HG02885 (cell line): ENCODE measurements around the gene KCNJ18.
"Not testable (repeated sequence)": the region's sequence is repeated elsewhere in the genome, so short reads cannot be mapped to it uniquely, and the experiment has no call there.

Experiments used
- ATAC-seq: cut with Tn5 transposase; IDR thresholded peaks from one replicate; pipeline ENCODE4 v1.9.1; 2021; ENCODE audit warnings: mild to moderate bottlenecking; ENCODE audit not compliant: unreplicated experiment, poor library complexity

KCNJ18 gene

DNA sequence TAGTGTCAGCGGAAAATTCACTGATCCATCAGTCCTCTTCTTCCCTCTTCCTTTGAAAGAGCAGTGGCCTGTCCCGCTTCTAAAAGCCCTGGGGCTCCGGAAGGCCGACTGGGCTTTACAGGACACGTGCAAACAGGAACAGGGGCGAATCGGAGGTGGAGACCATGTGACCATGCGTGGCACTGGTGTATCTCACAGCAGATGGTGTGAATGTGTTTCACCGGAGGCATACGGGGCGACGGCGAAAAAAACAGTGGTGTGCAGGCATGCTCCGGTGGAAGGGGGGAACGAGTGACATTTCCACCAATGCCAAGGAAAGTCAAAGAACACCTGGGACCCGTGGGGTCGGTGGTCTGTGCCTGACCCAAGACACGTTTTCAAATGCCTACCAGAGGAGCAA lies 8.4 kb upstream of the KCNJ18 start:
- not testable (repeated sequence) for ATAC-seq

DNA sequence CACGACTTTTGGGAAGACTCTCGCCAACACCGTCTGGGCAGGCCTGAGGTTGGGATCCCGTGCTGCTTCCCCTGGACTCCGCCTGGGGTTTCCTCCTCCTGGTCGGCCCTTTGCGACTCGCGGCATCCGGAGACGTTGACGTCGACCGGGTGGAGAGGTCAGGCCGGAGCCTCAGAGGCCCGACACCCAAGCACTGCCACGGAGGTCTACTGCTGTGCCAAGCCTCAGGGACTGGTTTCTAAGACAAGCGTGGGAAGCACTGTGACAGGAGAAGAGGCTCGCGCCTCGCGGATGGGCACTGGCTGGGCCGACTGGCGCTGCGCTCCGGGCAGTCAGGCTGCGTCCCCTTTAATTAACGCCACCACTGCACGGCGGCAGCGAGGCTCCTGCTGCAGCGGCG lies 7.9 kb upstream of the KCNJ18 start:
- ATAC-seq = not testable (repeated sequence)

DNA sequence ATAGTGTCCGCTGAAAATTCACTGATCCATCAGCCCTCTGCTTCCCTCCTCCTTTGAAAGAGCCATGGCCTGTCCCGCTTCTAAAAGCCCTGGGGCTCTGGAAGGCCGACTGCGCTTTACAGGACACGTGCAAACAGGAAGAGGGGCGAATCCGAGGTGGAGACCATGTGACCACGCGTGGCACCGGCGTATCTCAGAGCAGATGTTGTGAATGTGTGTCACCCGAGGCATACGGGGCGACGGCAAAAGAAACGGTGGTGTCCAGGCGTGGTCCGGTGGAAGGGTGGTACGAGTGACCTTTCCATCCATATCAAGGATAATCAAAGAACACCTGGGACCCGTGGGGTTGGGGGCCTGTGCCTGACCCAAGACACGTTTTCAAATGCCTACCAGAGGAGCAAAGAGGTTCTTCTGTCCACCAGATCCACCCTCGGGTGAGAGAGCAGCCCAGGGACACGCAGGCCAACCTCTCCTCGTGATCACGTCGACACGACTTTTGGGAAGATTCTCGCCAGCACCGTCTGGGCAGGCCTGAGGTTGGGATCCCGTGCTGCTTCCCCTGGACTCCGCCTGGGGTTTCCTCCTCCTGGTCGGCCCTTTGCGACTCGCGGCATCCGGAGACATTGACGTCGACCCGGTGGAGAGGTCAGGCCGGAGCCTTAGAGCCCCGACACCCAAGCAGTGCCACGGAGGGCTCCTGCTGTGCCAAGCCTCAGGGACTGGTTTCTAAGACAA lies 7.1 kb upstream of the KCNJ18 start:
- ATAC-seq = not testable (repeated sequence)

DNA sequence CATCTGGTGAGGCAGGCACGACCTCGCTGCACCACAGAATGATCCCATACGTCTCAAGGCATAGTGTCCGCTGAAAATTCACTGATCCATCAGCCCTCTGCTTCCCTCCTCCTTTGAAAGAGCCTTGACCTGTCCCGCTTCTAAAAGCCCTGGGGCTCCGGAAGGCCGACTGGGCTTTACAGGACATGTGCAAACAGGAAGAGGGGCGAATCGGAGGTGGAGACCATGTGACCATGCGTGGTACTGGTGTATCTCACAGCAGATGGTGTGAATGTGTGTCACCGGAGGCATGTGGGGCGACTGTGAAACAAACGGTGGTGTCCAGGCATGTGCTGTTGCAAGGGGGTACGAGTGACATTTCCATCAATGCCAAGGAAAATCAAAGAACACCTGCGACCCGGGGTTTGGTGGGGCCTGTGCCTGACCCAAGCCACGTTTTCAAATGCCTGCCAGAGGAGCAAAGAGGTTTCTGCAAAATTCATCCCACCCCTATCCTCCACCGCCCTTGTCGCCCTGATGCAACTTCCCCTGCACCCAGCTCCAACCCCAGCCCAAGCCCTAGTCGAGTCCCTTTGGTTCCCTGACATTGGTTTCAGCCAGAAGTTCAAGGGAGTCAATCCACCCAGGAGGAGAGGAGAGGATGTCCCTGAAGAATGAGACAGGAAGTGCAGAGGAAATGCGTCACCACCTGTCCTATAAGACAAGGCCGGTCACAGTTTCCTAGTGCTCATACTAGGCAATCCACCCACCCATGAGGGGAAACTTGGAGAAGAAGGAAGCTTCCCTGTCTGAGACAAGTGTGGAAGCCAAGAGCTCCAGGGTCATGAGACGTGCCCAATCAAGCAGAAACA lies 5.9 kb upstream of the KCNJ18 start:
- no peak for ATAC-seq

DNA sequence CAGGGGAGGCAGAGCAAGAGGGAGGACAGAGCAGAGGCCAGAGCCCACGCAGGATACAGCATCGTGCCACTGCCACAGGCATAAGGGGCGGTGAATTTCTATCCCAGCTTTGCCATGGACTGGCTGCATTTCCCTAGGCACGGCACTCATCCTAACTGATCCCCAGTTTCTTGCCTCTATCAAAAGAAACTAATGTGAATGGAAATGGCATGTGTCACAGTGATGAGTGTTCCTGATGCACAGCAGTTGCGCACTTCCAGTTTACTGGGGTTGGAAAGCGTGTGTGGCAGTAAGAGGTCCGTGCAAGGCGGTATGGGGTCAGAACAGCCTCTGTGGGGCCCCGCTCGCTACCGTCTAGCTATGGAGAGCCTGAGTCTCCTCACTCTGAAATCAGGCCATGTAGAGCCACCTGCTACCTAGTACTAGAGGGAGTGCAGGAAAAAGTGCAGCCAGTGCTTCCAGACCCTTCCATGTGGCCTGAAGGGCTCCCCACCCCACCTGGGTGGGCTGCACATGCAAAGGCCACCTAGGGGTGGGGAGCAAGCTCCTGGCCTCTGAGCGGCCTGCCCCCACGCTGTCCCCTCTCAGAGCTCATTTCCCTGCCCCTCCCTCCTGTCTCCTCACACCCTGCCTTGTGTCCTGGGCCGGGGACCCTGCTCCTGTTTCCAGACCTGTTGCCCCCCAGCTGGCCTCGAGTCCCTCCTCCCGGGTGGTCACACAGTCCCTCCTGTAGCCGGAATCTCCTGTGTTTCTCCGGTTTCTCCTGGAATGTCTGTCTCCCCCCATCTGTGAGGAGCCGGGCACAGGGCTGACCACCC lies 5.0 kb upstream of the KCNJ18 start:
- ATAC-seq = no peak

DNA sequence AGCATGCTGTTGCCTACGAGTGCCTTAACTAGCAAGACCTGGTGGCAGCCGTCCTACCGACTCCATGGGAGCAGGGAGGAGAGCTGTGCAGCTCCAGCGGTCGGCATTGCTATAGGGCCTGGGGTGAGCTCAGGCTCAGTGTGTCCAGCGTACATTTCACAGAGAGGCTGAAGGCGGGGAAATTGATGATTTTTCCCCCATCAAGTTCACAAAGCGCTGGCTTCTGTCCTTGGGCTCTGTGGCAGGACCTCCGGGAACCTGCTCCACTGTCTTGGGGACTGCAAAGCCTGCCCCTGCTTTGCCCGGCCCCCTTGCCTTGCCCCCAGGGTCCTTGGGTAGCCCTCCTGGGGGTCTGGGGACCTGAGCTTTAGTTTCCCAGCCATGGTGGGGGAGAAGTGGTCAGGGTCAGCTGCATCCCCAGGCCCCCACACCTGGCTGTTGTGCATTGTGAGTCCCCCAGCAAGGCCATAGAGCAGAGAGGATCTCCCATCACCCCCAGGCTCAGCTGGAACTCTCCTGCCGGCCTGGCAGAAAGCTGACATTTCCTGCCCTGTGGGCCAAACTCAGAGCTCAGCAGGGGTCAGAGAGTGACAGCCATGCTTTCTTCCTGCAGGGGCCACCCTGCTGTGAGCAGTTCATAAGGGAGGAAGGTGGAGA lies 3.9 kb upstream of the KCNJ18 start:
- ATAC-seq = no peak

DNA sequence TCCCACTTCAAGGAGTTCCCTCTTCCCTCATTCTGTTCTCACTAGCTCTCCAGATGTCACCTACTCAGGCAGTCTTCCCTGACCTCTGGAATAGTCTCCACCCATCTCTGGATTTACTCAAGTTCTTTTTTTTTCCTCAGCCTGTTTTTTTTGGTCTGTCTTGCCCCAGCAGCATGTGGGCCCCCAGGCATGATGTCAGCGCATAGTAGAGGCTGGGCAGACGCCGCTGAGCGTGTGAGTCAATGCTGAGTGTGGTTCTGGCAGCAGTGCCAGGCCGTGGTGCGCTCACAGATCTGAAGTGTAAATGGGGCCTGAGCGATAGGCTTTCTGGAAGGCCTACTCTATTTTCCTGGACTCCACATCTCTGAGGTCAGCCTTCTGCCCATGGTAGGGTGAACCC lies 2.7 kb upstream of the KCNJ18 start:
- no peak for ATAC-seq

DNA sequence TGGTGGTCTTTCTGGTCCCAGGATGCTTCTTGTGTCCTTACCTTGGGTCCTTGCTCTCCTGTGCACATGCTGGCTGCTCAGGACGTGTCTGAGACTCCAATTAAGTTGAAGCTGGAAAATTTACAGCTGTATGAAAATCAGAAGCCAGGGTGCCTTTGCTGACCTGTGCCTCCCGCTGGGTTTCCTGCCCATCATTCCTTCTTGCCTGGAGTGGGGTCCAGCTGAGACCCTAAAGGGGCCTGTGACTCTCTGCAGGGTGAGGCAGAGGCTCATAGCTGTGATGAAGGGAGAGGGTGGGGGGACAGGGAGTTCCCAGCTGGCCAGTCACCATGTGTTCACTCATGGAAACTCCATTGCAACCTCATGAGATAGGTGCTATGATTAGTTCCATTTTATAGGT lies 1.5 kb upstream of the KCNJ18 start:
- ATAC-seq = not testable (repeated sequence)

DNA sequence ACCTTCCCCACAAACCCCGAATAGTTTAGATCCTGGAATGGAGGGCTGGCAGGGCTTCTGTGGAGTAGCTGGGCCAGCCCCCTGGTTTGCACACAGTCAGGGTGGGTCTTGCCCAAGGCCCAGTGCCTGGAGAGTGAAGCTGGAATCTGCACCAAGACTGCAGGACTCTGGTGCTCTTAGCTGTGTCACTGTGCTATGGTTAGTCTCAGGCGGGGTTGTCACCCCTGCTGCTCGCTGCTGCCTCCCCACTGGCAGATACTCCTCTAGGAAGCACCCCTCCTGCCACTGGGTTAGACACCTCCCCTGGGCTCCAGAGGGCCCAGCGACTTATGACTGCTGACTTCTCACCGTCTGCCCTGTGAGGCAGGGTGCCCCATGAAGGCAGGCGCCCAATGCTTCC lies 842 bp upstream of the KCNJ18 start:
- ATAC-seq = not testable (repeated sequence)

DNA sequence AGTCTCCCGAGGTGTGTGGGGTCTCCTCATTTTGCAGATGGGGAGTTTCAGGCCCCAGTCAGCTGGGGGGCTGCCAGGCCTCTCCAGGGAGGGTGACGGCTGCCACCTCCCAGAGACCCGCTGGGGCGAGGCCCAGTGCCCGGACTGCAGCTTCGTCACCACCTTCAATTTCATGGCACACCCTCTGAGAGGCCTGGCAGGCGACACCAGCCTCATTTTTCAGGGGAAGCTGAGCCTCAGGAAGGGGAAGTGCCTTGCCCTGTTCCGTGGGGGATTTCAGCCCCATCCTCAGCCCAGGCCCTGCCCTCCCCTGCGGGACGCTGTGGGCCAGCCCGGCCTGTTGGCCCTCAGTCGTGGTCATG lies 362 bp downstream of the KCNJ18 start:
- not testable (repeated sequence) for ATAC-seq

DNA sequence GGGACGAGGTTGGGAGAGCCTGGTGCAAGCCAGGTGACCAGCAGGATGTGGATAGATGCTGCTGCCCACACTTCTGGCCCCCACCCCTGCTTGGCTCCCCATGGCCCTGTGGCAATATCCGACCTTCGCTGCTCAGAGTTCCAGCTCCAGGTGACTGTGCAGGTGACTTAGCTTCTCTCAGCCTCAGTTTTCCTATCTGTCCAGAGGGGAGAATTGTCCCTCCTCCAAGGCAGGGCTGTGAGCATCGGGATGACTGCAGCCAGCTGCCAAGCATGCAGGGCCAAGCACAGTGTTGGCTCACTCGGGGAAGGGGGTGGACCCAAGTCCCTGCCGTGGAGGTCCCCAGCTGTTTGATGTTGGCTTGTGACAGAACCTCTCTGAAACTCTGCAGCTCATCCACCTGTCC lies 1.1 kb downstream of the KCNJ18 start:
- ATAC-seq = not testable (repeated sequence)

DNA sequence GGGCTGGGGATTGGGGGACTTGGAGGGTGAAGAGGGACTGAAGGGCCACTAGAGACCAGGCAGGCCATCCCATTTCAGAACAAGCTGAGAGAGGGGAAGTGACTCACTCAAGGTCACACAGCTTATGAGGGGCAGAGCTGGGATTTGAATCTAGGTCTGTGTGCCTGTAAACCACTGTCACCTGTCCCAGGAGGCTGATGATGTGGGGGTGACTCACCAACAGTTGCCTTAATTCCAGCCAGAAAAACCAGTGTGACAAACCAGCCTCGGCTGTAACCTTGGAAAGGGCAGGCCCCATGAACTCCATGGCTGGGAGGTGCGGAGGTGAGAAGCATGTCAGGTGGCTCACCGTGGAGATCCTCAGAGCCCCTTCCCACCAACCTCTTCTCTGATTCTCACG lies 1.6 kb downstream of the KCNJ18 start:
- ATAC-seq = not testable (repeated sequence)

DNA sequence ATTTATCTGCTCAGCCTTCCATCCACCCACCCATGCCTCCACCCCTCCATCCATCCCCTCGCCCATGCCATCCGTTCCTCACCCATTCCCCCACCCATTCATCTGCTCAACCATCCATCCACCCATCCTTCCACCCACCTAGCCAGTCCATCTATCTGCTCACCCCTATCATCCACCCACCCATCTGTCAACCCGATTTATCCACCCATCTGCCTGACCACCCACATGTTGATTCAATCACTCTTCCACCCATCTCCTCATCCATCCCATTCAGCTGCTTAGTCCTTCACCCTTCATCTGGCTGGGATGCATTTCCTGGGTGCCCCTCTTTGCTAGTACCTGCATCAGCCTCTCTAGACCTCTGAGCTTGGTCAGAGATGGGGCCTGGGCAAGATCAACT lies 3.9 kb downstream of the KCNJ18 start:
- not testable (repeated sequence) for ATAC-seq

DNA sequence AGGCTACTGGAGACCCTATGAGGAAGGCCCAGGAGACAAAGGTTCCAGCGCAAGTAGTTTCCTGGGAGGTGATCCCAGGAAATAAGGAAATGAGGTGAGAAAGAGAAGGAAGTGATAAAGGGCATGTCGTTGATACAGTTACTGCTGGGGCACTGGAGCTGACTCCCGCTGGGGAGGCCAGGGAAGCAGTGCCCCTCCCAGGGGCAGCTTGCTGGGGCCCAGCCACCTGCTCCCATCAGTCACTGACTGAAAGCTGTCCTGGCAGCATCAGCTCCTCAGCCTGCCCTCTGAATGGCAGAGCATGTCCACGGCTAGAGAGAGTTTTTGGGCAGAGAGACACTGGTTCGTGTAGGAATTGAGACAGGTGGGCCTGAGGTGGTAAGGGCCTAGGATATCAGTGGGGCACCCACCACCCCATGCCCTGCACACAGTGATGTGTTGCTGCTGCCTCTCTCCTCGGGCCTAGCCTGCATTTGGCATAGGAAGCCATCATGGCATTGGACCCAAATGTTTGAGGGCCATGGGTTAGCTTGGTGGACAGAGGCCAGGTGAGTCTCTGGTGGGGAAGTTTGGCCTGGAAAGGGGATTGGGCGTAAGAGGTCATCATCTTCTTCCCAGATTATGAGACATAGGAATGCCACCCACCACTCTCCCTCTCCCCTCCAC lies 4.7 kb downstream of the KCNJ18 start:
- not testable (repeated sequence) for ATAC-seq

DNA sequence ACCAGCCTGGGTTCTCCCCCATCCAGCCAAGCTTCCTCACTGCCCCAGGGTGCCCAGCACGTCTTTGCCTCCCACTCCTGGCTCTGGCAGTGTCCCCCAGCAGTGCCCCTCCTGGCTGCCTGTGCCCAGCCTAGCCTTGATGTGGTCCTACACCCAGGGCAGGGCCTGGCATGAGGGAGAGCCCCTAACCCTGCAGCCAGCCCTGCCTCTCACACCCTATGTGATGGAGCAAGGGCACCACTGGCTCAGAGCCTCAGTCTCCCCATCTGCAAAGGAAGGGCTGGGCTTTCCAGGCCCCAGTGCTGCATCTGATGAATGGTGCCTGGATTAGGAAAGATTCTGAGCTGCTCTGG lies 5.2 kb downstream of the KCNJ18 start:
- ATAC-seq = not testable (repeated sequence)

DNA sequence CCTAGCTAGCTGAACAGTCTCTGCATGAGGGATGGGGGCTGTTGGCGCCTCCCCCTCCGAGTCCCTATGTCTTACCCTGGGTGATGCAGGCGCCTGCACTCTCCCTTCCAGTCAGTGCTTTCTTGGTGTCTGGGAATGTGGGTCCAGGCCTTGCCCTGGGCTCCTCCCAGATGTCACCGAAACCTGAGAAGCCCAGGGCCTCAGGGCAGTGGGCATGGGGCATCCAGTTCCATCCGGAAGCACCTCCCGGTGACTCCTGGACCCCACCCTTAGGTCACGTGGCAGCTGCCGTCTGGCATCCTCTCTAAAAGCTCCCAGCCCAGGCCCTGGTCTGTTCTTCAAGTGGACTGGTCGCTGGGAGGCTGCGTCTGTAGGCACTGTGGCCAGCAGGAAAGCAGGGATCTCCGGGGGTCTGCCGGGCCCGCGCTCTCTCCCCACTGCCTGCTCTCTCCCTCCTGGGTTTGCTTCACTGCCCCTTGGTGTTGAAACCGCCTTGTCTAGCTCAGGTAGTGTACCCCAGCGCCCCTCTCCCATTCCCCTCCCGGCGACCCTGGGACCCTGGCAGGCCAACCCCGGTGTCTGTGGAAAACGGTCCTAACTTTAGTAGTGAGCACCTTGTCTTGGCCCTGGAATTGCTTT lies 6.2 kb downstream of the KCNJ18 start:
- ATAC-seq = not testable (repeated sequence)

DNA sequence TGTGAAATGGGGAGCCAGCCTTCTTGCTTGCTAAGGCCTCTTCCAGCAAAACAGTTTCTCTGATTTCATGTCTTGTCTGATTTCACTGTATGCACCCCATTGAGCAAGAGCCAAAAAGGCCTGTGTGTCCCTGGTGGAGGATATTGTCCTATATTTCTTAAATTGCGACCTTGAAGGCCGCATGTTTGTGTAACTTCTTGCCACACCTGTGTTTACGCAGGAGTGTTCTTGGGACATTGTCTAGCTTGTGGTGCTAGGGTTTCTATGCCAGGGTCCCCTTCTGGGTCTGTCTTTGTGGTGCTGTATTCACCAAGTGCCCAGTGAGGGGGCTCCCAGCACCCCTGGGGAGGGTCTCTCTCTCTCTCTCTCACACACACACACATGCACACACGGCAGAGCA lies 6.8 kb downstream of the KCNJ18 start:
- ATAC-seq = not testable (repeated sequence)

DNA sequence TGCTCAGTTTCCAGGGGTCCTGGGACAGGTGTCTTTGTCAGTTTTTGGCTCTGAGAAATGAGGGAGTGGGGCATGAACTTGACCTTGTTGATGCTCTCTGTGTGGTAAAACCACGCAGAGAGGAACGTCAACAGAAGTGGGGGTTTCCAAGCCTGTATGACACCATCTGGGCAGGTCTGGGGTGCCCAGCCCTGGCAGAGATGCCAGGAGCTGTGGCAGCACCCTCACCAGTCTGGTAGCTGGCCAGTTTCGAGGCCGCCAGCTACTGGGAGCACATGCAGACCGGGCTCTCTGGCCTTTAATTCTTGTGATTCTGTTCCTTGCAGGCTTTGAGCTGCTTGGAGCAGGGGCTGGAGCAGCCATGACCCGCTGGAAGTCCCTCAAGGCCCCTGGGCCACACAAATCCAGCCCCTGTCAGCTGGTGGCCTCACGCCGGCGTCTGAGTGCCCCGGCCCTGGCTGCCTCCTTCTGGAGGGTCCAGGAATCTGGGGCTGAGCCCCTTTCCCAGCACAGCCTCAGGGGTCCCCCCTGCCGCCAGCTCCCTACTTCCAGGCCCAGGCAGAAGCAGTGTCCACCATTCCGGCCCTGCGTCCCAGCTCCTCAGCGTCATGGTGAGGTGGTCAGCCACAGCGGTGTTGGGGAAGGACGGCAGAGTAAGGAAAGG lies 7.4 kb downstream of the KCNJ18 start:
- ATAC-seq = not testable (repeated sequence)

DNA sequence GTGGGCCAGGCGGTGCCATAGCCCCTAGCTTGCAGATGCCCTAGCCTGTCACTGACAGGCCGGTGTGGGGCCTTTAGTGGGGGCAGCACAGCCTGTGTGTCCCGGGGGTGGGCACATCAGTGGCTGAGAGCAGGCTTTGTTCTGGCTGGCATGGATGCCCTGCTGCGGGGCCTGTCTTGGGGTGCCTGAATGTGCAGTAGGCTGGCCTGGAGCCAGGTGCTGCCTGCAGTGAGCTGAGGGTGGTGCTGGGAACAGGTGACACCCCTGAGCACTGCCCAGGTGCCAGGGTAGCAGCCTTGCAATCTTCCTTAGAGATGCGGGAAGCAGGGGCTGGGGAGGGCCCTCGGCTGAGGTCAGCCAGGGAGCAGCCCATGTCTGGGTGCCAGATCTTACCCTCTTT lies 8.8 kb downstream of the KCNJ18 start:
- ATAC-seq = not testable (repeated sequence)
